GM10248 (cell line): Measurements from ENCODE around the gene COPG2.

Experiments
- CTCF ChIA-PET: fragments of 300-600 bp; sonication (Branson Sonifier 250); formaldehyde crosslinking; extraction: SDS; loops from one replicate; lab custom pipeline; 2021; ENCODE audit warnings: antibody characterized with exemption; lab: Yijun Ruan, JAX
- POLR2A ChIA-PET: fragments of 350-650 bp; sonication (Branson Sonifier 250); formaldehyde crosslinking; extraction: SDS; loops from one replicate; lab custom pipeline; 2020; ENCODE audit warnings: antibody characterized with exemption; lab: Yijun Ruan, JAX
- DNase-seq: peaks from one replicate; pipeline ENCODE4 v3.0.0; 2012; ENCODE audit errors: extremely low spot score
- TF ChIP-seq, protein P1 (sequence below): IDR thresholded peaks from 2 replicates; pipeline ENCODE4 v1.5.1; 2012; ENCODE audit warnings: mild to moderate bottlenecking, low read depth; ENCODE audit errors: extremely low read depth, missing control alignments, control extremely low read depth

COPG2 gene

DNA sequence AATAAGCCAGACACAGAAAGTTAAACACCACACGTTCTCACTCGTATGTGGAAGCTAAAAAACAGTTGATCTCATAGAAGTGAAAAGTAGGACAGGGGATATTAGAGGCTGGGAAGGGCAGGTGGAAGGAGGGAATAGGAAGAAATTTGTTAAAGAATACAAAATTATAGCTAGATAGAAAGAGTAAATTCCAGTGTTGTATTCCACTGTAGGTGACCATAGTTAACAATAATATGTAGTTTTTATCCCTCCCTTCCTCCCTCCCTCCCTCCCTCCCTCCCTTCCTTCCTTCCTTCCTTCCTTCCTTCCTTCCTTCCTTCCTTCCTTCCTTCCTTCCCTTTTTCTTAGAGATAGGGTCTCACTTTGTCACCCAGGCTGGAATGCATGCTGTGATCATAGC is 196.6 kb downstream of the COPG2 start:
- CTCF ChIA-PET = interaction anchor here (0.6 to 1.7 kb wide), 2 partner anchors 12 to 55 kb away, joined by 3 to 4 read pairs; no protein-coding TSS in a partner anchor
- DNase-seq = no peak
- POLR2A ChIA-PET = no interaction called here
- TF ChIP-seq, protein P1, sequence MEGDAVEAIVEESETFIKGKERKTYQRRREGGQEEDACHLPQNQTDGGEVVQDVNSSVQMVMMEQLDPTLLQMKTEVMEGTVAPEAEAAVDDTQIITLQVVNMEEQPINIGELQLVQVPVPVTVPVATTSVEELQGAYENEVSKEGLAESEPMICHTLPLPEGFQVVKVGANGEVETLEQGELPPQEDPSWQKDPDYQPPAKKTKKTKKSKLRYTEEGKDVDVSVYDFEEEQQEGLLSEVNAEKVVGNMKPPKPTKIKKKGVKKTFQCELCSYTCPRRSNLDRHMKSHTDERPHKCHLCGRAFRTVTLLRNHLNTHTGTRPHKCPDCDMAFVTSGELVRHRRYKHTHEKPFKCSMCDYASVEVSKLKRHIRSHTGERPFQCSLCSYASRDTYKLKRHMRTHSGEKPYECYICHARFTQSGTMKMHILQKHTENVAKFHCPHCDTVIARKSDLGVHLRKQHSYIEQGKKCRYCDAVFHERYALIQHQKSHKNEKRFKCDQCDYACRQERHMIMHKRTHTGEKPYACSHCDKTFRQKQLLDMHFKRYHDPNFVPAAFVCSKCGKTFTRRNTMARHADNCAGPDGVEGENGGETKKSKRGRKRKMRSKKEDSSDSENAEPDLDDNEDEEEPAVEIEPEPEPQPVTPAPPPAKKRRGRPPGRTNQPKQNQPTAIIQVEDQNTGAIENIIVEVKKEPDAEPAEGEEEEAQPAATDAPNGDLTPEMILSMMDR = no peak

DNA sequence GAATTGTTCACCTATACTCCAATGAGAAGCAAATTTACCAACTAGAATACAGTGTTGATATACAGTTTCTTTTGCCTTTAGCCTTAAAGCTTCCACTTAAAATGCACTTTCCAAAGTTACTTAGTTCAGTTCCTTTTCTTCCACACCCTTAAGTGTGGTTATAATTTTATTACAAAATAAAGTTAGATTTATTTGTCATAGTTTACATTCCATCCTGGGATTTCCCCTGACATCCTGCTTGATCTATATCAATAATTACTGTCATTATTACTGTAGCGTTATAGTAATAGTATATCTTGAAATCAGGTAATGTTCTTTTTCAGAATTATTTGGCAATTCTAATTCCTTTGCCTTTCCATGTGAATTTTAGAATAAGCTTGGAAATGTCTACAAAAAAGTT is 199.9 kb downstream of the COPG2 start:
- CTCF ChIA-PET = interaction anchor here (0.7 to 1.3 kb wide), 3 partner anchors 10 to 22 kb away, joined by 3 to 4 read pairs (median 4); no protein-coding TSS in a partner anchor
- DNase-seq = no peak
- TF ChIP-seq, protein P1 = no peak
- POLR2A ChIA-PET = no interaction called here

DNA sequence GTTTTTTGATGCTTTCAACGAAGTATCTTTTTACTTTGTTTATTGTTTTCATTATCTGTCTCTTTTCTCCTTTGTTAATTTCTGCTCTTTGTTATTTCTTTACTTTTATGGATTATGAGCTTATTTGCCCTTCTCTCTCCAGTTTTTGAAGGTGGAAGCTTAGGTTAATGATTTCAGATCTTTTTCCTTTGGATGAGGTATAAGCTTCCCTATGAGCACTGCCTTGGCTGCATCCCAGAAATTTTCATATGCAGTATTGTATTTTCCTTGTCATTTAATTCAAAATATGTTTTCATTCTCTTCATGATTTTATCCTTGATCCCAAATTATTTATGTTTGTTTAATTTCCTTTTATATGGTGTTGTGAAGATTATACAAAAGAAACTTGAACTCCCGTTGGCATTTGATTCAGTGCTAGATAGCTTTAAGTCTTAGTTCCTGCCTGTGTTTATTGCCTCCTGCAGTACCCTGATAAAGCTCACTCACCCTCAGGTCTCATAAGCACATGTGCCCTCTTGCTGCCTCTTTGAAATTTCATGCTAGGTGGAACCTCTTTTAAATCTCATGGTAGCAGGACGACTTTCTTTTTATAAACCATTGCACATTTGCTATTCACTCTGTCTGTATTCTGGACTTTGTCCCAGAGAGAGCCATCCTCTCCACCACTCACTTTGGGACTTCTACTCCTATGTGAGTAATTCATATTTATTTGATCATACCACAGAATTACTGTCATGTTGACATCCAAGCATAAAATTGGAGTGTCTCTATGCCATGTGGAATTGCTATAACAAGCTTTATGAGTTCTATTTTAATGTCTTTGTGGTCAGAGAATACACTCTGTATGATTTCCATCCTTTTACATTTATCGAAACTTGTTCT is 204.8 kb downstream of the COPG2 start:
- POLR2A ChIA-PET = no interaction called here
- TF ChIP-seq, protein P1 = no peak
- DNase-seq = no peak
- CTCF ChIA-PET = interaction anchor here (1.1 to 1.5 kb wide), 3 partner anchors 10 to 13 kb away, joined by 3 to 6 read pairs (median 4); no protein-coding TSS in a partner anchor

DNA sequence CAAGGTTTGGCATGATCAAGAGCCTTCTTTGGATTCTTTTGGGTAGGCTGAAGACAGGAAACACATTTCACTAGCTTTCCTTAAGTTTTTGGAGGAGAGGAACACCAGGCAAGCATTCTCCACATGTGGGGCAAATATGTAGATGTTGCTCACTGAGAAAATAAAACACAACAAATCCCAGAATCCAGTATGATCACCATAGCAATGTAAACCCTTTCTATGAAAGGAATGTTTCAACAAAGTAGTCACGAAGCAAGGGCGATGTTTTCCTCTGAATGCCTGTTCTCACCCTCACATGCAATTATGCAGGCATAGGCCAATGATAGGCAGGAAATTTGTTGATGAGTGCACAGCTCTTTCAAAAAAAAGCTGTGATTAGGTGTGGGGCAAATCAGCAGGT is 207.3 kb downstream of the COPG2 start:
- ChIA-PET CTCF (interaction anchor here (1.6 kb wide), 1 partner anchor 43 kb away, joined by 3 read pairs; no protein-coding TSS in a partner anchor), POLR2A (no interaction called here)
- DNase-seq = no peak
- TF ChIP-seq, protein P1 = no peak

DNA sequence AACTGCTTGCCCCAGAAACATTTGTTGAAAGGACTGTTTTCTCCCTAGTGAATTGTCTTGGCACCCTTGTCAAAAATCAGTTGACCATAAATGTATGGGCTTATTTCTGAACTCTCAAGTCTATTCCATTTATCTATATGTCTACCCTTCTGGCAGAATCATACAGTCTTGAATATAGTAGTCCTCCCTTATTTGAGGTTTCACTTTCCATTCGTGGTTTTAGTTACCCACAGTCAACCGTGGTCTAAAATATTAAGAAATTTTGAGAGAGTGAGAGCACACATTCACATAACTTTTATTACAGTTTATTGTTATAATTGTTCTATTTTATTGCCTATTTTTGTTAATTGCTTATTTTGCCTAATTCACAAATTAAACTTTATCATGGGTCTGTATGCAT is 210.3 kb downstream of the COPG2 start:
- peak; percentile 27 for DNase-seq
- CTCF ChIA-PET = no interaction called here
- POLR2A ChIA-PET = no interaction called here
- TF ChIP-seq, protein P1 = no peak
